ENCODE measurements around the gene COG2. TPM values are rescaled to one million over a fixed set of nuclear protein-coding genes. Genes with fewer than 3 reads are reported as not detected.

COG2 gene
- total and polyA plus RNA-seq, 2 of the 13 experiments (the other 11 are each of a cell fraction or from before 2014, with no cell fraction given): 16.8 to 36.3 TPM

- TF ChIP-seq STAT6 (CRISPR knock-in tag; IDR thresholded peaks at IDR 0.05; ENCODE audit: borderline replicate concordance): peak; percentile 49; the same call in 1 of the 2 replicates
- peak; percentile 44; the same call in 1 of the 2 replicates for TF ChIP-seq ZNF589 (CRISPR knock-in tag; conservative IDR thresholded peaks at IDR 0.05)
- TF ChIP-seq SPEN (CRISPR knock-in tag; IDR thresholded peaks at IDR 0.05; ENCODE audit: low read depth): peak; percentile 99
- TF ChIP-seq SALL1 (CRISPR knock-in tag; IDR thresholded peaks at IDR 0.05): peak; percentile 99
- TF ChIP-seq ATF7-NPFF (CRISPR knock-in tag; IDR thresholded peaks at IDR 0.05; ENCODE audit: low read depth): peak; percentile 87
- 0 out of 2 replicates have a peak, but pooled peaks have one; percentile 65 for TF ChIP-seq CENPT (CRISPR knock-in tag; IDR thresholded peaks at IDR 0.05; ENCODE audit: low read depth)
- peak; percentile 75 for TF ChIP-seq RBFOX2 (IDR thresholded peaks at IDR 0.05; ENCODE audit: low read depth, low read length)
- TF ChIP-seq PBX3 (CRISPR knock-in tag; IDR thresholded peaks at IDR 0.05; ENCODE audit: borderline replicate concordance): peak; percentile 67; the same call in 1 of the 2 replicates
- peak; percentile 86; the same call in 1 of the 2 replicates for TF ChIP-seq ZBTB44 (CRISPR knock-in tag; IDR thresholded peaks at IDR 0.05)
- TF ChIP-seq ZXDC (CRISPR knock-in tag; IDR thresholded peaks at IDR 0.05): peak; percentile 92
- TF ChIP-seq NFKBIZ (CRISPR knock-in tag; IDR thresholded peaks at IDR 0.05): peak; percentile 95
- TF ChIP-seq SIX4 (CRISPR knock-in tag; IDR thresholded peaks at IDR 0.05): peak; percentile 82
- TF ChIP-seq ZSCAN25 (CRISPR knock-in tag; IDR thresholded peaks at IDR 0.05): peak; percentile 89
- peak; percentile 86 for TF ChIP-seq HNF4G (IDR thresholded peaks at IDR 0.05; ENCODE audit: borderline replicate concordance, low read depth, low read length)
- TF ChIP-seq HNF4G (CRISPR knock-in tag; IDR thresholded peaks at IDR 0.05; ENCODE audit: borderline replicate concordance, low read depth): peak; percentile 94; the same call in 1 of the 2 replicates
- peak; percentile 97 for TF ChIP-seq CSRNP1 (CRISPR knock-in tag; IDR thresholded peaks at IDR 0.05)
- TF ChIP-seq DRAP1 (CRISPR knock-in tag; IDR thresholded peaks at IDR 0.05): peak; percentile 65
These were observed 60.8 kb downstream of the COG2 start (continued) for GRCh38 chr1:230702934-230703678.
